Panc1 (cell line): ENCODE measurements around the gene SLC4A11.

Experiments used
- CTCF ChIP-seq: fragments of 450-650 bp; IDR thresholded peaks from 2 replicates; pipeline ENCODE4 v1.5.1; 2017; ENCODE audit warnings: mild to moderate bottlenecking
- POLR2AphosphoS5 ChIP-seq: IDR thresholded peaks from 2 replicates; pipeline ENCODE4 v1.6.1; 2012; ENCODE audit warnings: mild to moderate bottlenecking, low read depth, low read length, moderate library complexity
- REST ChIP-seq, 2 experiments: IDR thresholded peaks; 2 replicates each; pipeline ENCODE4 v1.6.1; 2011 to 2012; ENCODE audit warnings: low read depth in 2 of 2, control low read depth in 1 of 2, low read length in 1 of 2, mild to moderate bottlenecking in 1 of 2, moderate library complexity in 1 of 2; ENCODE audit not compliant: insufficient read depth in 1 of 2
- SIN3A ChIP-seq: IDR thresholded peaks from 2 replicates; pipeline ENCODE4 v1.6.1; 2012; ENCODE audit warnings: low read depth, mild to moderate bottlenecking, low read length, moderate library complexity, borderline replicate concordance; ENCODE audit not compliant: insufficient read depth
- TCF7L2 ChIP-seq: IDR thresholded peaks from 2 replicates; pipeline ENCODE4 v1.6.1; 2011; ENCODE audit warnings: mild to moderate bottlenecking, low read depth, low read length, inconsistent platforms

GRCh38 chr20:3235666-3236324 lies 3.2 kb downstream of the SLC4A11 start:
- no peak for TF ChIP-seq CTCF
- TF ChIP-seq POLR2AphosphoS5 = no peak
- TF ChIP-seq REST (IDR thresholded peaks at IDR 0.05; ENCODE audit: insufficient read depth in 1 of 2, low read depth in 2 of 2, low read length in 1 of 2) = no peak
- TF ChIP-seq SIN3A = no peak
- TF ChIP-seq TCF7L2 = no peak
